BJ (cell line): ENCODE measurements around the gene MT1M. TPM values are rescaled to one million over a fixed set of nuclear protein-coding genes. Genes with fewer than 3 reads are reported as not detected.

Experiments
- CTCF ChIA-PET: fragments of 350-600 bp; formaldehyde crosslinking; extraction: SDS; loops from one replicate; lab custom pipeline; 2021; ENCODE audit warnings: antibody characterized with exemption, inconsistent platforms; lab: Yijun Ruan, JAX
- POLR2A ChIA-PET: fragments of 300-600 bp; sonication (Branson Sonifier 250); formaldehyde crosslinking; extraction: SDS; loops from one replicate; lab custom pipeline; 2021; ENCODE audit warnings: antibody characterized with exemption; lab: Charles Lee
- DNase-seq: peaks from one replicate; pipeline ENCODE4 v3.0.0-alpha.2; 2011; ENCODE audit warnings: low read depth
- H3K27me3 ChIP-seq: 2 replicates; pipeline ENCODE4 v1.6.0; 2011; ENCODE audit warnings: low read length; ENCODE audit not compliant: control insufficient read depth, insufficient read depth
- H3K36me3 ChIP-seq: 2 replicates; pipeline ENCODE4 v1.5.1; 2011; ENCODE audit warnings: low read length; ENCODE audit not compliant: control insufficient read depth, insufficient read depth
- H3K4me3 ChIP-seq: 2 replicates; pipeline ENCODE4 v1.5.1; 2011; ENCODE audit warnings: low read depth, mild to moderate bottlenecking, control low read depth, low read length
- polyA plus RNA-seq: library from polyadenylated mRNA; depleted of rRNA; stranded (reverse); fragments of >200 nt; gene quantifications from 2 replicates; pipeline ENCODE4 v1.2.3, GENCODE V29; 2011
- TF ChIP-seq, protein P1 (sequence below): IDR thresholded peaks from 2 replicates; pipeline ENCODE4 v1.5.1; 2011; ENCODE audit warnings: low read depth, mild to moderate bottlenecking, control low read depth, inconsistent platforms, low read length, moderate library complexity; ENCODE audit not compliant: insufficient read depth

MT1M gene
- polyA plus RNA-seq, 1 experiment: 0.94 TPM

GRCh38 chr16:56623637-56624036, 8.8 kb upstream of the MT1M start:
- no peaks in the 10 kb centered on the region for H3K36me3 ChIP-seq
- no peak for DNase-seq
- TF ChIP-seq, protein P1, sequence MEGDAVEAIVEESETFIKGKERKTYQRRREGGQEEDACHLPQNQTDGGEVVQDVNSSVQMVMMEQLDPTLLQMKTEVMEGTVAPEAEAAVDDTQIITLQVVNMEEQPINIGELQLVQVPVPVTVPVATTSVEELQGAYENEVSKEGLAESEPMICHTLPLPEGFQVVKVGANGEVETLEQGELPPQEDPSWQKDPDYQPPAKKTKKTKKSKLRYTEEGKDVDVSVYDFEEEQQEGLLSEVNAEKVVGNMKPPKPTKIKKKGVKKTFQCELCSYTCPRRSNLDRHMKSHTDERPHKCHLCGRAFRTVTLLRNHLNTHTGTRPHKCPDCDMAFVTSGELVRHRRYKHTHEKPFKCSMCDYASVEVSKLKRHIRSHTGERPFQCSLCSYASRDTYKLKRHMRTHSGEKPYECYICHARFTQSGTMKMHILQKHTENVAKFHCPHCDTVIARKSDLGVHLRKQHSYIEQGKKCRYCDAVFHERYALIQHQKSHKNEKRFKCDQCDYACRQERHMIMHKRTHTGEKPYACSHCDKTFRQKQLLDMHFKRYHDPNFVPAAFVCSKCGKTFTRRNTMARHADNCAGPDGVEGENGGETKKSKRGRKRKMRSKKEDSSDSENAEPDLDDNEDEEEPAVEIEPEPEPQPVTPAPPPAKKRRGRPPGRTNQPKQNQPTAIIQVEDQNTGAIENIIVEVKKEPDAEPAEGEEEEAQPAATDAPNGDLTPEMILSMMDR: no peak
- CTCF ChIA-PET: interaction anchor here (0.8 to 1.9 kb wide), 6 partner anchors 9 to 78 kb away, joined by 3 to 7 read pairs (median 3); partner anchors contain the start of gene MT1M
- H3K4me3 ChIP-seq: no peak overlapping the region
- H3K27me3 ChIP-seq: no peaks in the 10 kb centered on the region
- POLR2A ChIA-PET: no interaction called here

- Histone ChIP-seq H3K36me3 (no peaks in the 10 kb centered on the region), H3K4me3 (peak within 1 kb of the TSS; percentile 58), H3K27me3 (no peaks in the 10 kb centered on the region)
- DNase-seq: no peak
- ChIA-PET CTCF (interaction anchor here (0.6 to 1.3 kb wide), 10 partner anchors 8 to 189 kb away, joined by 3 to 4 read pairs (median 3); no protein-coding TSS in a partner anchor), POLR2A (interaction anchor here (0.6 to 1.7 kb wide), 10 partner anchors 8 to 344 kb away, joined by 3 to 17 read pairs (median 4); partner anchors contain the start of gene MT2A)
- TF ChIP-seq, protein P1: no peak
Observed at GRCh38 chr16:56625140-56625942, 7.1 kb upstream of the MT1M start, which contains the start of gene MT1E. Gene MT1E, plus strand, starts transcription at chr16:56625781. Its CDS starts 71 bp downstream, at chr16:56625852.

DNA sequence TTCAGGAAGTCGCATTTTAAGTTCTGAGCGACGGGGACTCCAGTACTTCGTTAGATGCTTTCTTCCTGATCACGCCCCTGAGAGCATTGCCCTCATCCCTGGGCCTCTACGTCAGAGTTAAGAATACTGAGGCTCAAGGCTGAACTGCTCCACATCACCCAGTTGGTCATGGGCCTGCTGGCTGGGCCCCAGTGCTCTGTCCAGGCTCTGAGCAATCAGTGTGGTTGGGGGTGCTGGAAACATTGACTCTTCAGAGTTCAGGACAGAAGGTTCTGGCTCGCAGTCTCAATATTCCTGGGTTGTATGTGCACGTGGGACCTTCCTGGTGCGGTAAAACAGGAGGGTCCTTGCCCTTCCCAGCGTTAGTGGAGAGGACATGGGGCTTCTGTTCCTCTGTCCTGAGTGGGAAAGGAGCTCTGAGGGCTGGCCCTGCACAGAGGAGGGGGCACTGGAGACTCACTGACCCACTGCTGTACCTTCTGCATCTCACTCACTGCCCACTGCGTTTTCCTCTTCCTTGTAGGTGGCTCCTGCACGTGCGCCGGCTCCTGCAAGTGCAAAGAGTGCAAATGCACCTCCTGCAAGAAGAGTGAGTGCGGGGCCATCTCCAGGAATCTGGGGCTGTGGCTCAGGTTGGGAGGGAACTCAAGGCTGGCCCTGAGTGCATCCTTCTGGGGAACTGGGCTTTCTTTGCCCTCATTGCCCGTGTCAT, 6.4 kb upstream of the MT1M start:
- TF ChIP-seq, protein P1: no peak
- POLR2A ChIA-PET: interaction anchor here (0.6 to 1.7 kb wide), 8 partner anchors 9 to 345 kb away, joined by 3 to 17 read pairs (median 6); partner anchors contain the start of gene MT2A

GRCh38 chr16:56626685-56627084, 5.8 kb upstream of the MT1M start:
- Histone ChIP-seq H3K36me3 (no peaks in the 10 kb centered on the region), H3K27me3 (no peaks in the 10 kb centered on the region), H3K4me3 (peak overlapping the region; percentile 58)
- DNase-seq: no peak
- ChIA-PET CTCF (interaction anchor here (1.5 kb wide), 1 partner anchor 14 kb away, joined by 3 read pairs; no protein-coding TSS in a partner anchor), POLR2A (interaction anchor here (1.6 to 1.7 kb wide), 2 partner anchors 15 to 19 kb away, joined by 3 to 9 read pairs; no protein-coding TSS in a partner anchor)
- TF ChIP-seq, protein P1: no peak

More for the DNA sequence above, 6.4 kb upstream of the MT1M start:
- Histone ChIP-seq H3K36me3 (no peaks in the 10 kb centered on the region), H3K27me3 (no peaks in the 10 kb centered on the region), H3K4me3 (peak overlapping the region; percentile 58)
- no peak for DNase-seq
- CTCF ChIA-PET: interaction anchor here (0.6 to 1.5 kb wide), 11 partner anchors 9 to 189 kb away, joined by 3 to 4 read pairs (median 3); no protein-coding TSS in a partner anchor
